Measurements from ENCODE around the gene ELFN2. TPM values are rescaled to one million over a fixed set of nuclear protein-coding genes. Genes with fewer than 3 reads are reported as not detected.

ELFN2 gene
- polyA plus RNA-seq, 3 donors = 0.01 TPM; not detected in 2

GRCh38 chr22:37335806-37336199 lies 91.5 kb downstream of the ELFN2 start:
- no peak for DNase-seq
- intact Hi-C loops (cut with micrococcal nuclease) = loop anchor here in 1 of 2 donors (10.0 kb wide), 1 partner anchor 49 kb away; no protein-coding TSS in a partner anchor
- Mint-ChIP-seq H3K27ac (no peak overlapping the region), H3K9me3 (peaks cover 0 to 12% (median 3%) of the 10 kb centered on the region in 7 donors), H3K4me1 (peaks cover 7% of the 10 kb centered on the region), H3K27me3 (ENCODE audit: low read depth in 3 of 3) (peaks cover 57 to 72% (median 59%) of the 10 kb centered on the region in 3 donors), H3K36me3 (peaks cover 0 to 8% of the 10 kb centered on the region in 2 donors), H3K4me3 (peak overlapping the region in 1 of 2 donors; percentile 82)
- H4K20me1 ChIP-seq (ENCODE audit: insufficient read depth, low read length) = no peaks in the 10 kb centered on the region
- no peak overlapping the region for H2AFZ ChIP-seq (ENCODE audit: insufficient read depth, low read depth, low read length, poor library complexity, severe bottlenecking)
- TF ChIP-seq, protein P1, sequence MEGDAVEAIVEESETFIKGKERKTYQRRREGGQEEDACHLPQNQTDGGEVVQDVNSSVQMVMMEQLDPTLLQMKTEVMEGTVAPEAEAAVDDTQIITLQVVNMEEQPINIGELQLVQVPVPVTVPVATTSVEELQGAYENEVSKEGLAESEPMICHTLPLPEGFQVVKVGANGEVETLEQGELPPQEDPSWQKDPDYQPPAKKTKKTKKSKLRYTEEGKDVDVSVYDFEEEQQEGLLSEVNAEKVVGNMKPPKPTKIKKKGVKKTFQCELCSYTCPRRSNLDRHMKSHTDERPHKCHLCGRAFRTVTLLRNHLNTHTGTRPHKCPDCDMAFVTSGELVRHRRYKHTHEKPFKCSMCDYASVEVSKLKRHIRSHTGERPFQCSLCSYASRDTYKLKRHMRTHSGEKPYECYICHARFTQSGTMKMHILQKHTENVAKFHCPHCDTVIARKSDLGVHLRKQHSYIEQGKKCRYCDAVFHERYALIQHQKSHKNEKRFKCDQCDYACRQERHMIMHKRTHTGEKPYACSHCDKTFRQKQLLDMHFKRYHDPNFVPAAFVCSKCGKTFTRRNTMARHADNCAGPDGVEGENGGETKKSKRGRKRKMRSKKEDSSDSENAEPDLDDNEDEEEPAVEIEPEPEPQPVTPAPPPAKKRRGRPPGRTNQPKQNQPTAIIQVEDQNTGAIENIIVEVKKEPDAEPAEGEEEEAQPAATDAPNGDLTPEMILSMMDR (IDR thresholded peaks at IDR 0.05) = no peak
- H3K27ac ChIP-seq (ENCODE audit: low read depth in 1 of 2, low read length in 2 of 2) = no peak overlapping the region
- H3K36me3 ChIP-seq (replicated peaks in 1 of 2; ENCODE audit: control insufficient read depth in 1 of 2, insufficient read depth in 2 of 2, low read length in 2 of 2) = no peaks in the 10 kb centered on the region
- WGBS (ENCODE audit: insufficient coverage) = 63% methylated on average over 2 of the region's 7 CpGs
- no peak overlapping the region for H3K9ac ChIP-seq (ENCODE audit: insufficient read depth, low read length, poor library complexity, severe bottlenecking)
- H3K4me3 ChIP-seq (replicated peaks in 1 of 3; ENCODE audit: low read depth in 2 of 3, low read length in 3 of 3) = no peak overlapping the region
- H3K9me3 ChIP-seq (replicated peaks in 1 of 2; ENCODE audit: control insufficient read depth in 1 of 2, insufficient read depth in 1 of 2, low read length in 2 of 2) = peaks cover 0 to 15% of the 10 kb centered on the region in 2 donors
- peaks cover 6 to 10% of the 10 kb centered on the region in 2 donors for H3K4me1 ChIP-seq (ENCODE audit: control insufficient read depth in 1 of 2, insufficient read depth in 2 of 2, low read length in 2 of 2)
- peaks cover 22 to 48% of the 10 kb centered on the region in 2 donors for H3K27me3 ChIP-seq (ENCODE audit: control insufficient read depth in 2 of 2, insufficient read depth in 2 of 2, low read length in 2 of 2)
- no peaks in the 10 kb centered on the region for H3K79me2 ChIP-seq (ENCODE audit: insufficient read depth, low read length)
- H3K4me2 ChIP-seq (replicated peaks; ENCODE audit: extremely low read depth, low read length, poor library complexity, severe bottlenecking) = no peak overlapping the region

GRCh38 chr22:37334859-37335805 lies 92.1 kb downstream of the ELFN2 start:
- Histone ChIP-seq H2AFZ (ENCODE audit: insufficient read depth, low read depth, low read length, poor library complexity, severe bottlenecking) (no peak overlapping the region), H3K36me3 (replicated peaks in 1 of 2; ENCODE audit: control insufficient read depth in 1 of 2, insufficient read depth in 2 of 2, low read length in 2 of 2) (no peaks in the 10 kb centered on the region), H3K4me2 (replicated peaks; ENCODE audit: extremely low read depth, low read length, poor library complexity, severe bottlenecking) (no peak overlapping the region), H3K9me3 (replicated peaks in 1 of 2; ENCODE audit: control insufficient read depth in 1 of 2, insufficient read depth in 1 of 2, low read length in 2 of 2) (peaks cover 0 to 15% of the 10 kb centered on the region in 2 donors), H3K4me1 (ENCODE audit: control insufficient read depth in 1 of 2, insufficient read depth in 2 of 2, low read length in 2 of 2) (peaks cover 11 to 15% of the 10 kb centered on the region in 2 donors), H3K27ac (ENCODE audit: low read depth in 1 of 2, low read length in 2 of 2) (no peak overlapping the region), H3K9ac (ENCODE audit: insufficient read depth, low read length, poor library complexity, severe bottlenecking) (no peak overlapping the region), H3K79me2 (ENCODE audit: insufficient read depth, low read length) (no peaks in the 10 kb centered on the region), H4K20me1 (ENCODE audit: insufficient read depth, low read length) (no peaks in the 10 kb centered on the region), H3K4me3 (replicated peaks in 1 of 3; ENCODE audit: low read depth in 2 of 3, low read length in 3 of 3) (no peak overlapping the region), H3K27me3 (ENCODE audit: control insufficient read depth in 2 of 2, insufficient read depth in 2 of 2, low read length in 2 of 2) (peaks cover 22 to 48% of the 10 kb centered on the region in 2 donors)
- Mint-ChIP-seq H3K36me3 (peaks cover 0 to 8% of the 10 kb centered on the region in 2 donors), H3K27me3 (ENCODE audit: low read depth in 3 of 3) (peaks cover 52 to 68% (median 58%) of the 10 kb centered on the region in 3 donors), H3K9me3 (peaks cover 0 to 12% (median 3%) of the 10 kb centered on the region in 7 donors), H3K27ac (no peak overlapping the region), H3K4me1 (peaks cover 7% of the 10 kb centered on the region), H3K4me3 (peak overlapping the region in 1 of 2 donors; percentile 82)
- DNase-seq = no peak
- 13% methylated on average over 26 of the region's 50 CpGs for WGBS (ENCODE audit: insufficient coverage)
- intact Hi-C loops (cut with micrococcal nuclease) = loop anchor here in 1 of 2 donors (10.0 kb wide), 1 partner anchor 50 kb away; no protein-coding TSS in a partner anchor
- TF ChIP-seq, protein P1 (IDR thresholded peaks at IDR 0.05) = no peak
